CD14-positive monocyte (primary cell): ENCODE results near the gene SLC44A4. TPM values are rescaled to one million over a fixed set of nuclear protein-coding genes. Genes with fewer than 3 reads are reported as not detected.
"Not testable (repeated sequence)": the region's sequence is repeated elsewhere in the genome, so short reads cannot be mapped to it uniquely, and the experiment has no call there.

Experiments used
- DNase-seq, 3 donors: peaks; one replicate each; pipeline ENCODE4 v3.0.0-alpha.2; 2011 to 2022
- H2AFZ ChIP-seq: 2 replicates; pipeline ENCODE4 v1.6.0; 2012; ENCODE audit warnings: mild to moderate bottlenecking, low read depth, low read length, inconsistent platforms; ENCODE audit not compliant: insufficient read depth, poor library complexity, severe bottlenecking
- H3K27ac ChIP-seq, 2 donors: 1 replicate in 1 of 2; 2 replicates in 1 of 2; pipeline ENCODE4 v1.5.1; 2012 to 2013; ENCODE audit warnings: low read length in 2 of 2, control low read depth in 1 of 2, inconsistent platforms in 1 of 2, low read depth in 1 of 2, mild to moderate bottlenecking in 1 of 2
- H3K27me3 ChIP-seq, 2 donors: one replicate each; pipeline versions ENCODE4 v1.6.0 to v1.6.1; 2011 to 2013; ENCODE audit warnings: low read length in 2 of 2; ENCODE audit not compliant: control insufficient read depth in 2 of 2, insufficient read depth in 2 of 2
- H3K36me3 ChIP-seq, 2 donors: replicated peaks in 1 of 2; 1 replicate in 1 of 2; 2 replicates in 1 of 2; pipeline versions ENCODE4 v1.5.1 to v1.6.1; 2012 to 2013; ENCODE audit warnings: low read length in 2 of 2, control low read depth in 1 of 2, inconsistent platforms in 1 of 2, mild to moderate bottlenecking in 1 of 2; ENCODE audit not compliant: insufficient read depth in 2 of 2, control insufficient read depth in 1 of 2
- H3K4me1 ChIP-seq, 2 donors: 1 replicate in 1 of 2; 2 replicates in 1 of 2; pipeline versions ENCODE4 v1.5.1 to v1.6.1; 2012 to 2013; ENCODE audit warnings: low read length in 2 of 2, control low read depth in 1 of 2, inconsistent platforms in 1 of 2, mild to moderate bottlenecking in 1 of 2, moderate library complexity in 1 of 2; ENCODE audit not compliant: insufficient read depth in 2 of 2, control insufficient read depth in 1 of 2
- H3K4me2 ChIP-seq: replicated peaks from 2 replicates; pipeline ENCODE3; 2012; ENCODE audit warnings: low read length, moderate library complexity, mild to moderate bottlenecking; ENCODE audit not compliant: poor library complexity, severe bottlenecking; ENCODE audit errors: extremely low read depth
- H3K4me3 ChIP-seq, 3 experiments: fragments of 200-600 bp in 1 of 3; sonication (generic) in 1 of 3; replicated peaks in 1 of 3; 1 replicate in 2 of 3; 2 replicates in 1 of 3; pipeline ENCODE4 v1.5.1; 2011 to 2013; ENCODE audit warnings: low read length in 3 of 3, mild to moderate bottlenecking in 3 of 3, control low read depth in 2 of 3, low read depth in 2 of 3, inconsistent platforms in 1 of 3, moderate library complexity in 1 of 3
- H3K79me2 ChIP-seq: 2 replicates; pipeline ENCODE4 v1.6.0; 2012; ENCODE audit warnings: mild to moderate bottlenecking, control low read depth, inconsistent platforms, low read length, moderate library complexity; ENCODE audit not compliant: insufficient read depth
- H3K9ac ChIP-seq: 2 replicates; pipeline ENCODE4 v1.6.0; 2017; ENCODE audit warnings: low read length, mild to moderate bottlenecking; ENCODE audit not compliant: insufficient read depth, poor library complexity, severe bottlenecking
- H3K9me3 ChIP-seq, 2 donors: replicated peaks in 1 of 2; 1 replicate in 1 of 2; 2 replicates in 1 of 2; pipeline versions ENCODE4 v1.5.1 to v1.6.1; 2012 to 2013; ENCODE audit warnings: low read length in 2 of 2, control low read depth in 1 of 2; ENCODE audit not compliant: control insufficient read depth in 1 of 2, insufficient read depth in 1 of 2
- H4K20me1 ChIP-seq: 2 replicates; pipeline ENCODE4 v1.6.0; 2012; ENCODE audit warnings: mild to moderate bottlenecking, low read length, control low read depth, moderate library complexity; ENCODE audit not compliant: insufficient read depth
- H3K27ac Mint-ChIP-seq, 7 donors: one replicate each; pipeline ENCODE4 v1.8.0; 2020; ENCODE audit warnings: mild to moderate bottlenecking in 7 of 7, mixed read lengths in 7 of 7, moderate library complexity in 6 of 7, inconsistent platforms in 2 of 7
- H3K27me3 Mint-ChIP-seq, 3 donors: one replicate each; pipeline ENCODE4 v1.8.0; 2021 to 2022; ENCODE audit warnings: low read depth in 3 of 3, mild to moderate bottlenecking in 3 of 3, mixed read lengths in 3 of 3, moderate library complexity in 3 of 3, inconsistent platforms in 1 of 3
- H3K36me3 Mint-ChIP-seq, 2 donors: one replicate each; pipeline ENCODE4 v1.8.0; 2020; ENCODE audit warnings: mixed read lengths in 2 of 2, inconsistent platforms in 1 of 2, mild to moderate bottlenecking in 1 of 2
- H3K4me1 Mint-ChIP-seq: one replicate; pipeline ENCODE4 v1.8.0; 2020; ENCODE audit warnings: mild to moderate bottlenecking, mixed read lengths
- H3K4me3 Mint-ChIP-seq, 2 donors: one replicate each; pipeline ENCODE4 v1.8.0; 2020; ENCODE audit warnings: mild to moderate bottlenecking in 2 of 2, mixed read lengths in 2 of 2, moderate library complexity in 1 of 2
- H3K9me3 Mint-ChIP-seq, 7 donors: one replicate each; pipeline ENCODE4 v1.8.0; 2020 to 2022; ENCODE audit warnings: mixed read lengths in 7 of 7, mild to moderate bottlenecking in 6 of 7, moderate library complexity in 6 of 7, inconsistent platforms in 2 of 7
- WGBS: methylation state at CpG from one replicate; pipeline ENCODE4 v1.1.5; 2013; ENCODE audit warnings: missing lambda C conversion rate; ENCODE audit not compliant: insufficient coverage; 5-methylcytosine and 5-hydroxymethylcytosine counted together
- intact Hi-C, 2 donors: fragments of 100-400 bp; cut with micrococcal nuclease; formaldehyde crosslinking; loops; one replicate each; pipeline versions ENCODE4 v1.15.0 to v1.15.1; 2023
- polyA plus RNA-seq, 3 donors: library from polyadenylated mRNA; depleted of rRNA in 1 of 3; unstranded in 2 of 3; stranded (reverse) in 1 of 3; fragments of 300-500 nt in 2 of 3; fragments of >200 nt in 1 of 3; fragmentation: Illumina TruSeq in 2 of 3; gene quantifications; 1 replicate in 2 of 3; 2 replicates in 1 of 3; pipeline ENCODE4 v1.2.3, GENCODE V29; 2012 to 2021
- TF ChIP-seq, protein P1 (sequence below): fragments of 200-600 bp; IDR thresholded peaks from one replicate; pipeline ENCODE4 v1.8.0; 2022; ENCODE audit warnings: antibody characterized with exemption, mild to moderate bottlenecking

SLC44A4 gene
- polyA plus RNA-seq, 3 donors, result 0.09 TPM; not detected in 2

DNA sequence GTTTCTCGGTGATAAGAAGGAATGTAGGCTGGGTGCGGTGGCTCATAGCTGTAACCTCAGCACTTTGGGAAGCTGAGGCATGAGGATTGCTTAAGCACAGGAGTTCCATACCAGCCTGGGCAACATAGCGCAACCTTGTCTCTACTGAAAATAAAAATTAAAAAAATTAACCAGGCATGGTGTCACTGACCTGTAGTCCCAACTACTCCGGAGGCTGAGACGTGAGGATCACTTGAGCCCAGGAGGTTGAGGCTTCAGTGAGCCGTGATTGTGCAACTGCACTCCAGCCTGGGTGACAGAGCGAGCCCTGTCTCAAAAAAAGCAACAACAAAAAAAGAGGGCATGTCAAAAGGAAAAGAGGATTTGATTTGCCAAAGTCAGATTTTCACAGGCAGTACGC, 20.1 kb downstream of the SLC44A4 start:
- no peak overlapping the region for H3K27ac ChIP-seq
- peaks cover 17% of the 10 kb centered on the region for H3K4me1 Mint-ChIP-seq
- peak overlapping the region in 1 of 7 donors; percentile 24 for H3K27ac Mint-ChIP-seq
- H2AFZ ChIP-seq, result no peak overlapping the region
- intact Hi-C loops, result no loop called here
- WGBS, result 73% methylated on average over 3 of the region's 8 CpGs
- H3K9me3 Mint-ChIP-seq, result peaks cover 0 to 5% (median 0%) of the 10 kb centered on the region in 7 donors
- peaks cover 0 to 2% (median 1%) of the 10 kb centered on the region in 3 donors for H3K27me3 Mint-ChIP-seq
- H3K9me3 ChIP-seq, result no peaks in the 10 kb centered on the region
- peaks cover 36 to 47% of the 10 kb centered on the region in 2 donors for H3K36me3 ChIP-seq
- no peaks in the 10 kb centered on the region for H3K27me3 ChIP-seq
- no peak for DNase-seq
- H3K4me3 Mint-ChIP-seq, result no peak overlapping the region
- TF ChIP-seq, protein P1, sequence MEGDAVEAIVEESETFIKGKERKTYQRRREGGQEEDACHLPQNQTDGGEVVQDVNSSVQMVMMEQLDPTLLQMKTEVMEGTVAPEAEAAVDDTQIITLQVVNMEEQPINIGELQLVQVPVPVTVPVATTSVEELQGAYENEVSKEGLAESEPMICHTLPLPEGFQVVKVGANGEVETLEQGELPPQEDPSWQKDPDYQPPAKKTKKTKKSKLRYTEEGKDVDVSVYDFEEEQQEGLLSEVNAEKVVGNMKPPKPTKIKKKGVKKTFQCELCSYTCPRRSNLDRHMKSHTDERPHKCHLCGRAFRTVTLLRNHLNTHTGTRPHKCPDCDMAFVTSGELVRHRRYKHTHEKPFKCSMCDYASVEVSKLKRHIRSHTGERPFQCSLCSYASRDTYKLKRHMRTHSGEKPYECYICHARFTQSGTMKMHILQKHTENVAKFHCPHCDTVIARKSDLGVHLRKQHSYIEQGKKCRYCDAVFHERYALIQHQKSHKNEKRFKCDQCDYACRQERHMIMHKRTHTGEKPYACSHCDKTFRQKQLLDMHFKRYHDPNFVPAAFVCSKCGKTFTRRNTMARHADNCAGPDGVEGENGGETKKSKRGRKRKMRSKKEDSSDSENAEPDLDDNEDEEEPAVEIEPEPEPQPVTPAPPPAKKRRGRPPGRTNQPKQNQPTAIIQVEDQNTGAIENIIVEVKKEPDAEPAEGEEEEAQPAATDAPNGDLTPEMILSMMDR, result no peak
- peaks cover 16 to 18% of the 10 kb centered on the region in 2 donors for H3K4me1 ChIP-seq
- no peak overlapping the region for H3K4me3 ChIP-seq
- H3K36me3 Mint-ChIP-seq, result peaks cover 35 to 61% of the 10 kb centered on the region in 2 donors
- H3K4me2 ChIP-seq, result no peak overlapping the region
- H3K79me2 ChIP-seq, result peaks cover 16% of the 10 kb centered on the region
- peaks cover 6% of the 10 kb centered on the region for H4K20me1 ChIP-seq
- no peak overlapping the region for H3K9ac ChIP-seq

DNA sequence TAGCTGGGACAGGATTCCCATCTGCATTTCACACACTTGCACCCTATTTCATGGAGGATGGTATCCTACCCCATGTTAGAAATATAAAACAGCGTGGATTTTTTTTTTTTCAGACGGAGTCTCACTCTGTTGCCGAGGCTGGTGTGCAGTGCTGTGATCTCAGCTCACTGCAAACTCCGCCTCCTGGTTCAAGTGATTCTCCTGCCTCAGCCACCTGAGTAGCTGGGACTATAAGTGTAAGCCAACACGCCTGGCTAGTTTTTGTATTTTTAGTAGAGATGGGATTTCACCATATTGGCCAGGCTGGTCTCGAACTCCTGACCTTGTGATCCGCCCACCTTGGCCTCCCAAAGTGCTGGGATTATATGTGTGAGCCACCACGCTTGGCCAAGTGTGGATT, 21.0 kb downstream of the SLC44A4 start:
- H3K4me2 ChIP-seq, H3K9ac ChIP-seq, H3K4me3 ChIP-seq, DNase-seq, H3K27me3 ChIP-seq, H3K9me3 ChIP-seq, H2AFZ ChIP-seq, H3K27ac ChIP-seq, intact Hi-C loops, H4K20me1 ChIP-seq, H3K9me3 Mint-ChIP-seq, H3K27ac Mint-ChIP-seq, H3K4me3 Mint-ChIP-seq, H3K27me3 Mint-ChIP-seq: not testable (repeated sequence)
- WGBS, result 100% methylated on average over 6 of the region's 8 CpGs
- H3K36me3 ChIP-seq, result peaks cover 36 to 47% of the 10 kb centered on the region in 2 donors
- H3K79me2 ChIP-seq, result peaks cover 16% of the 10 kb centered on the region
- peaks cover 9 to 11% of the 10 kb centered on the region in 2 donors for H3K4me1 ChIP-seq
- Mint-ChIP-seq H3K36me3 (peaks cover 35 to 63% of the 10 kb centered on the region in 2 donors), H3K4me1 (peaks cover 13% of the 10 kb centered on the region)

DNA sequence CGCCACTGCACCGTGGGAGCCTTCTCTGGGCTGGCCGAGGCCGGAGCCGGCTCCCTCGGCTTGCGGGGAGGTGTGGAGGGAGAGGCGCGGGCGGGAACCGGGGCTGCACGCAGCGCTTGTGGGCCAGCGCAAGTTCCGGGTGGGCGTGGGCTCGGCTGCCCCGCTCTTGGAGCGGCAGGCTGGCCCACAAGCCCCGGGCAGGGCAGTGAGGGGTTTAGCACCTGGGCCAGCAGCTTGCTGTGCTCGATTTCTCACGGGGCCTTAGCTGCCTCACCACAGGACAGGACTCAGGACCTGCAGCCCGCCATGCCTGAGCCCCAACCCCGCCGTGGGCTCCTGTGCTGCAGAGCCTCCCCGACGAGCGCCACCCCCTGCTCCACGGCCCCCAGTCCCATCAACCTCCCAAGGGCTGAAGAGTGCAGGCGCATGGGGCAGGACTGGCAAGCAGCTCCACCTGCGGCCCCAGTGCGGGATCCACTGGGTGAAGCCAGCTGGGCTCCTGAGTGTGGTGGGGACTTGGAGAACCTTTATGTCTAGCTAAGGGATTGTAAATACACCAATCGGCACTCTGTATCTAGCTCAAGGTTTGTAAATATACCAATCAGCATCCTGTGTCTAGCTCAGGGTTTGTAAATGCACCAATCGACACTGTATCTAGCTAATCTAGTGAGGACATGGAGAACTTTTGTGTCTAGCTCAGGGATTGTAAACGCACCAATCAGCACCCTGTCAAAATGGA, 26.6 kb downstream of the SLC44A4 start:
- H3K36me3 ChIP-seq, H3K79me2 ChIP-seq, H4K20me1 ChIP-seq, H2AFZ ChIP-seq, DNase-seq, H3K27me3 Mint-ChIP-seq, H3K9me3 ChIP-seq, H3K4me1 ChIP-seq, H3K4me3 ChIP-seq, H3K4me1 Mint-ChIP-seq, H3K9ac ChIP-seq, H3K9me3 Mint-ChIP-seq, H3K27ac Mint-ChIP-seq, H3K4me3 Mint-ChIP-seq, intact Hi-C loops, H3K4me2 ChIP-seq, H3K27me3 ChIP-seq, H3K27ac ChIP-seq: not testable (repeated sequence)
- H3K36me3 Mint-ChIP-seq, result peaks cover 4 to 23% of the 10 kb centered on the region in 2 donors
- WGBS, result 93% methylated on average over 19 of the region's 35 CpGs
